Vagina (tissue), 2 donors: ENCODE results near the gene IQSEC3.

Source experiments
- CTCF ChIP-seq, 3 experiments: fragments of 450-650 bp in 2 of 3; fragments of 200-600 bp in 1 of 3; sonication (generic) in 1 of 3; IDR thresholded peaks; one replicate each; pipeline ENCODE4 v1.5.1; 2017 to 2019; ENCODE audit warnings: antibody characterized with exemption in 3 of 3, mild to moderate bottlenecking in 2 of 3, moderate library complexity in 2 of 3
- POLR2A ChIP-seq, 2 donors: fragments of 450-650 bp; IDR thresholded peaks; one replicate each; pipeline ENCODE4 v1.6.1; 2017; ENCODE audit warnings: antibody characterized with exemption in 2 of 2, mild to moderate bottlenecking in 2 of 2, moderate library complexity in 2 of 2
- POLR2AphosphoS5 ChIP-seq, 2 donors: sonication (generic); formaldehyde crosslinking; IDR thresholded peaks; one replicate each; pipeline ENCODE4 v1.9.0; 2017; ENCODE audit warnings: antibody characterized with exemption in 2 of 2, mild to moderate bottlenecking in 2 of 2, low read depth in 1 of 2; ENCODE audit not compliant: insufficient read depth in 1 of 2

GRCh38 chr12:177336-177979 is 110.9 kb downstream of the IQSEC3 start:
- TF ChIP-seq CTCF (IDR thresholded peaks at IDR 0.05), result no peak
- no peak for TF ChIP-seq POLR2A (IDR thresholded peaks at IDR 0.05)
- no peak for TF ChIP-seq POLR2AphosphoS5 (IDR thresholded peaks at IDR 0.05; ENCODE audit: insufficient read depth in 1 of 2, low read depth in 1 of 2)
